GM12878 (cell line): Measurements from ENCODE around the gene OXER1. TPM values are rescaled to one million over a fixed set of nuclear protein-coding genes. Genes with fewer than 3 reads are reported as not detected.

Experiments
- BRCA1 ChIP-seq: IDR thresholded peaks from 2 replicates; pipeline ENCODE4 v1.6.1; 2011; ENCODE audit warnings: low read depth, low read length, improper control_type of control experiment
- ESRRA ChIP-seq: IDR thresholded peaks from 2 replicates; pipeline ENCODE4 v1.6.1; 2012; ENCODE audit warnings: mild to moderate bottlenecking, low read length, improper control_type of control experiment
- GABPA ChIP-seq: IDR thresholded peaks from 2 replicates; pipeline ENCODE4 v1.6.1; 2014; ENCODE audit warnings: antibody characterized with exemption, low read depth, mild to moderate bottlenecking, inconsistent platforms
- GATAD2B ChIP-seq: fragments of 450-650 bp; conservative IDR thresholded peaks from 2 replicates; pipeline ENCODE4 v1.6.1; 2017; ENCODE audit warnings: low read depth, mild to moderate bottlenecking, moderate library complexity
- HCFC1 ChIP-seq: fragments of 150-350 bp; IDR thresholded peaks from 2 replicates; pipeline ENCODE4 v1.6.1; 2014; ENCODE audit warnings: low read length
- HDAC6 ChIP-seq: fragments of 200-600 bp; sonication (generic); IDR thresholded peaks from one replicate; pipeline ENCODE4 v1.8.0; 2017; ENCODE audit warnings: antibody characterized with exemption; ENCODE audit not compliant: unreplicated experiment
- KLF5 ChIP-seq: fragments of 450-650 bp; IDR thresholded peaks from 2 replicates; pipeline ENCODE4 v1.6.1; 2014; ENCODE audit warnings: mild to moderate bottlenecking; ENCODE audit not compliant: partially characterized antibody
- LARP7 ChIP-seq: fragments of 450-650 bp; IDR thresholded peaks from 2 replicates; pipeline ENCODE4 v1.6.1; 2017; ENCODE audit warnings: mild to moderate bottlenecking
- MTA2 ChIP-seq: fragments of 450-650 bp; IDR thresholded peaks from 2 replicates; pipeline ENCODE4 v1.6.1; 2016; ENCODE audit warnings: low read depth, mild to moderate bottlenecking, moderate library complexity
- MYC ChIP-seq: IDR thresholded peaks from 2 replicates; pipeline ENCODE4 v1.6.1; 2011; ENCODE audit warnings: mild to moderate bottlenecking, low read length, moderate library complexity, inconsistent platforms; ENCODE audit not compliant: insufficient read depth, insufficient replicate concordance, insufficient read length, severe bottlenecking
- NFIC ChIP-seq: IDR thresholded peaks from 2 replicates; pipeline ENCODE4 v1.6.1; 2012; ENCODE audit warnings: low read depth, mild to moderate bottlenecking, inconsistent platforms, low read length, moderate library complexity
- NFYB ChIP-seq: IDR thresholded peaks from 2 replicates; pipeline ENCODE4 v1.6.1; 2011; ENCODE audit warnings: low read depth, mild to moderate bottlenecking, low read length, improper control_type of control experiment, moderate library complexity; ENCODE audit not compliant: insufficient read depth
- PAX8 ChIP-seq: fragments of 450-650 bp; IDR thresholded peaks from 2 replicates; pipeline ENCODE4 v1.6.1; 2017; ENCODE audit warnings: mild to moderate bottlenecking, moderate library complexity
- RBBP5 ChIP-seq: fragments of 200-600 bp; sonication (generic); conservative IDR thresholded peaks from 2 replicates; pipeline ENCODE4 v1.6.1; 2016
- RUNX3 ChIP-seq: IDR thresholded peaks from 2 replicates; pipeline ENCODE4 v1.6.1; 2012; ENCODE audit warnings: low read length, inconsistent platforms
- SREBF2 ChIP-seq: IDR thresholded peaks from 2 replicates; pipeline ENCODE4 v1.6.1; 2012; ENCODE audit warnings: mild to moderate bottlenecking, low read length
- ZBTB11 ChIP-seq: fragments of 450-650 bp; formaldehyde crosslinking; IDR thresholded peaks from 2 replicates; pipeline ENCODE4 v1.5.0; 2022; ENCODE audit warnings: mild to moderate bottlenecking, missing genetic modification characterization
- ZNF687 ChIP-seq: fragments of 450-650 bp; IDR thresholded peaks from 2 replicates; pipeline ENCODE4 v1.6.1; 2017; ENCODE audit warnings: mild to moderate bottlenecking, moderate library complexity
- polyA plus RNA-seq, 11 experiments: library from polyadenylated mRNA; depleted of rRNA in 4 of 11; unstranded in 6 of 11; stranded (reverse) in 5 of 11; fragments of >200 nt; fragmentation: Nextera tagmentation in 4 of 11; fragmentation: Illumina TruSeq in 1 of 11; extraction: Ambion mirVana in 4 of 11; extraction: Trizol in 1 of 11; gene quantifications; 1 replicate in 1 of 11; 2 replicates in 10 of 11; pipeline versions ENCODE4 v1.2.1 to v1.2.3, GENCODE V29; 2011 to 2016; ENCODE audit warnings: inconsistent platforms in 2 of 11, missing spikeins in 2 of 11, low read depth in 1 of 11
- total RNA-seq, 4 experiments: library from RNA; depleted of rRNA in 3 of 4; stranded (reverse); fragments of >200 nt in 3 of 4; fragmentation: Illumina TruSeq in 1 of 4; extraction: Trizol in 1 of 4; gene quantifications; 2 replicates each; pipeline versions ENCODE4 v1.2.1 to v1.2.3, GENCODE V29; 2013 to 2021
- TF ChIP-seq, protein P1 (sequence below): fragments of 450-650 bp; IDR thresholded peaks from 2 replicates; pipeline ENCODE4 v1.6.1; 2017; ENCODE audit warnings: antibody characterized with exemption, mild to moderate bottlenecking, moderate library complexity
- TF ChIP-seq, protein P2 (sequence below): IDR thresholded peaks from 2 replicates; pipeline ENCODE4 v1.6.1; 2011; ENCODE audit warnings: low read depth, mild to moderate bottlenecking, low read length, moderate library complexity, borderline replicate concordance; ENCODE audit errors: extremely low read depth

The OXER1 gene
- total and polyA plus RNA-seq, 10 of the 15 experiments (the other 5 are each of a cell fraction or from before 2014, with no cell fraction given) = 0.11 to 8.6 (median 3.3) TPM

DNA sequence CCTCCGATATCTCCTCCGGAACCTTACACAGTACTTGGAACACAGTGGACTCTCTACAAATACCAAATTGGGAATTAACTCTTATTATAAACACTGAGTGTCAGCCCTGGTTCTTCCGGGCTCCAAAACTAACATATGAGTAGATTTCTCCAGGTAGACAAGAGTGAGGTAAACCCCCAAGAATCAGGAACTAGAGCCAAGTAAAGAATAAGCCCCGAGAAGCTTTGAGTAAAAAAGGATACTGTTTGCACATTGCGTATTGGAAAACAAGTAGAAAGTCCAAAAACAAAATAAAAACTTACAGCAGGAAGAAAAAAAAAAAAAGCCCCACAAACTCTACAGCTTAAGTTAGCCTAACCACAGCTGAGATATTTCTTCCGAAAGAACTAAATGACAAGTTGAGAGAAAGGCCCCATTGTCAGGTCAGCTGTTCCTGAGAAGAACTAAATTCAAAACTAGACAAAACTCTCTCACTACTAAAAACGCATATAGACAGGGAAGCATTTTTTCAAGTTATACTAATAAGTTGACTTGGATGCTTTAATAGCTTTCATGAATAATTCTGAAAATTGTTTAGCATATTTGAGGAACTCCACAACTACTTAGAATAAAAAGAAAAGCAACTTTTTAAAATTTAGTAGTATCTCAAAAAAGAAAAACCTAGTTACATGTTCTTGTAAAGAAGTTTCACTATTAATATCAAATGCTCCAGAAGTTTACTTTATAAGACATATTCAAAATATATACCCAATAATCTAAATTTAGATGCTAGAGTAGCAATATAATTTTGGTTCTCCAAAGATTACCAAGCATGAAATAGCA is 32.7 kb upstream of the OXER1 start (continued):
- TF ChIP-seq GABPA = peak; percentile 35; the same call in 1 of the 2 replicates
- TF ChIP-seq ZNF687 = no peak
- no peak for TF ChIP-seq MYC
- TF ChIP-seq MTA2 = peak; percentile 65
- TF ChIP-seq LARP7 = no peak
- TF ChIP-seq KLF5 = no peak
- no peak for TF ChIP-seq HDAC6
- TF ChIP-seq SREBF2 = no peak
- no peak for TF ChIP-seq ESRRA
- no peak for TF ChIP-seq ZBTB11 (CRISPR knock-in tag)
- TF ChIP-seq RUNX3 = peak; percentile 94
- peak; percentile 92 for TF ChIP-seq NFIC
- TF ChIP-seq, protein P1, sequence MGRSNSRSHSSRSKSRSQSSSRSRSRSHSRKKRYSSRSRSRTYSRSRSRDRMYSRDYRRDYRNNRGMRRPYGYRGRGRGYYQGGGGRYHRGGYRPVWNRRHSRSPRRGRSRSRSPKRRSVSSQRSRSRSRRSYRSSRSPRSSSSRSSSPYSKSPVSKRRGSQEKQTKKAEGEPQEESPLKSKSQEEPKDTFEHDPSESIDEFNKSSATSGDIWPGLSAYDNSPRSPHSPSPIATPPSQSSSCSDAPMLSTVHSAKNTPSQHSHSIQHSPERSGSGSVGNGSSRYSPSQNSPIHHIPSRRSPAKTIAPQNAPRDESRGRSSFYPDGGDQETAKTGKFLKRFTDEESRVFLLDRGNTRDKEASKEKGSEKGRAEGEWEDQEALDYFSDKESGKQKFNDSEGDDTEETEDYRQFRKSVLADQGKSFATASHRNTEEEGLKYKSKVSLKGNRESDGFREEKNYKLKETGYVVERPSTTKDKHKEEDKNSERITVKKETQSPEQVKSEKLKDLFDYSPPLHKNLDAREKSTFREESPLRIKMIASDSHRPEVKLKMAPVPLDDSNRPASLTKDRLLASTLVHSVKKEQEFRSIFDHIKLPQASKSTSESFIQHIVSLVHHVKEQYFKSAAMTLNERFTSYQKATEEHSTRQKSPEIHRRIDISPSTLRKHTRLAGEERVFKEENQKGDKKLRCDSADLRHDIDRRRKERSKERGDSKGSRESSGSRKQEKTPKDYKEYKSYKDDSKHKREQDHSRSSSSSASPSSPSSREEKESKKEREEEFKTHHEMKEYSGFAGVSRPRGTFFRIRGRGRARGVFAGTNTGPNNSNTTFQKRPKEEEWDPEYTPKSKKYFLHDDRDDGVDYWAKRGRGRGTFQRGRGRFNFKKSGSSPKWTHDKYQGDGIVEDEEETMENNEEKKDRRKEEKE = no peak
- TF ChIP-seq BRCA1 = no peak
- no peak for TF ChIP-seq HCFC1
- 0 out of 2 replicates have a peak, but pooled peaks have one; percentile 40 for TF ChIP-seq GATAD2B
- TF ChIP-seq, protein P2, sequence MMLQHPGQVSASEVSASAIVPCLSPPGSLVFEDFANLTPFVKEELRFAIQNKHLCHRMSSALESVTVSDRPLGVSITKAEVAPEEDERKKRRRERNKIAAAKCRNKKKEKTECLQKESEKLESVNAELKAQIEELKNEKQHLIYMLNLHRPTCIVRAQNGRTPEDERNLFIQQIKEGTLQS = no peak
- TF ChIP-seq PAX8 = 0 out of 2 replicates have a peak, but pooled peaks have one; percentile 55
- no peak for TF ChIP-seq RBBP5
- TF ChIP-seq NFYB = no peak
